GM23248 (cell line): ENCODE measurements around the gene CEMP1.
"Not testable (repeated sequence)": the region's sequence is repeated elsewhere in the genome, so short reads cannot be mapped to it uniquely, and the experiment has no call there.

Source experiments
- EZH2 ChIP-seq: fragments of 200-600 bp; sonication (generic); IDR thresholded peaks from 2 replicates; pipeline ENCODE4 v1.6.1; 2018; ENCODE audit warnings: antibody characterized with exemption, mild to moderate bottlenecking; ENCODE audit not compliant: insufficient read depth, poor library complexity, severe bottlenecking
- EZH2phosphoT487 ChIP-seq: fragments of 200-600 bp; sonication (generic); IDR thresholded peaks from 2 replicates; pipeline ENCODE4 v1.6.1; 2018; ENCODE audit warnings: antibody characterized with exemption, moderate library complexity, mild to moderate bottlenecking, low read depth; ENCODE audit not compliant: insufficient read depth

GRCh38 chr16:2575839-2576238 lies 44.6 kb upstream of the CEMP1 start:
- not testable (repeated sequence) for TF ChIP-seq EZH2, EZH2phosphoT487
